ENCODE results near the gene KCNC1. TPM values are rescaled to one million over a fixed set of nuclear protein-coding genes. Genes with fewer than 3 reads are reported as not detected.

The KCNC1 gene
- polyA plus RNA-seq, 1 donor from 2014 or later: 8.9 TPM

GRCh38 chr11:17697175-17697949, 37.2 kb upstream of the KCNC1 start:
- H3K9me2 ChIP-seq (ENCODE audit: insufficient read depth, low read length): no peaks in the 10 kb centered on the region
- peaks cover 21% of the 10 kb centered on the region for H3K27me3 ChIP-seq (ENCODE audit: insufficient read depth, low read depth, low read length)
- no peak overlapping the region for H3K4me3 ChIP-seq (ENCODE audit: low read length)
- no peak overlapping the region for H3K4me2 ChIP-seq (ENCODE audit: low read length)
- H2AFZ ChIP-seq (ENCODE audit: low read depth, low read length): no peak overlapping the region
- H4K20me1 ChIP-seq (ENCODE audit: insufficient read depth): no peaks in the 10 kb centered on the region
- H3K36me3 ChIP-seq (ENCODE audit: insufficient read depth, low read length): no peaks in the 10 kb centered on the region
- no peaks in the 10 kb centered on the region for H3K9me3 ChIP-seq (ENCODE audit: low read length)
- TF ChIP-seq SMC3 (conservative IDR thresholded peaks at IDR 0.05; ENCODE audit: poor library complexity): no peak
- H3K27ac ChIP-seq (ENCODE audit: low read length): no peak overlapping the region
- H3F3A ChIP-seq (ENCODE audit: insufficient read depth, low read length, poor library complexity, severe bottlenecking): no peaks in the 10 kb centered on the region
- no peak overlapping the region for H3K9ac ChIP-seq (ENCODE audit: low read length)
- H3K79me2 ChIP-seq (replicated peaks; ENCODE audit: insufficient read depth, low read length): no peaks in the 10 kb centered on the region

DNA sequence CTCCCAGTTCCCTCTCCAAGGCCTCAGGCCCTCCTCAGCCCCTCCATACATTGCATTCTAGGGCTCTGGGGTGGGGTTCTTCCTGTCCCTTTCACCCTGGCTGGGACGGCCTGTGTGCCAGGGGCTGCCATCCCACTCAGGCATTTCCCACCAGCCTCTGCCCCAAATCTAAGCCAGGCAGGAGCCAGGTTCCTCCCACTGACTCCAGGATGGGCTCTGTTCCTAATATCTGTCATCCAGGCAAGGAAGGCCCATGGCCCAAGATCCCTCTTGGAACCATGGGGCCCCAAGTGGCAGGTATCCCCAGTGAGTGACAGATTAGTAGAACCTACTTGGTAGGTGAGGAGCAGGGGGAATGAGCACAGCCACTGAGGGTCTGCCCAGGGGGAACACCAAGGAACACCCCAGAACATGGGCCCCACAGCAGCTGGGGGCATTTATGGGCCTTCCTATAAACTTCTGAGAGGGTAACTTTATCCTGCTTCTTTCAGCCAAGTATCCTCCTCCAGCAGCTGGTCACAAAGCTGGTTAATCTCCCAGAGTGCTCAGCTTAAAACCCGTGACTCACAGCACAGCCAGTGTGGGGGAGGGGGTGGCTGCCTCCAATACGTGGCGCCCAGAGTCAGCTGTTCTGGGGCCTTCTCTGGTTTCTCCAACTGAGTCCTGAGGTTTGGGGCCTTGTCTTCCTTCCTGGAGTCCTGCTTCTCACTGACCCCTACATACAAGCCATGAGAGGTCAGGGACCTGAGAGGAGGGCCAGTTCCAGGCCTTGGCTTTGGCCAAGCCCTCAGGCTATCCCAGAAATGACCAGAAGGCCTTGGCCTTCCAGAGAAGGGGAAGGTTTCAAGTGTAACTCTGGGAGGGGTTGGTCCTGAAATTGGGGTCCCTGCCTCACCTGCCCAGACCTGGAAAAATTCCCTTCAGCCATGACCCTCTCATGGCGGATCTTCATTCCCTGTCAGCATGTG, 35.1 kb upstream of the KCNC1 start:
- Histone ChIP-seq H3F3A (ENCODE audit: insufficient read depth, low read length, poor library complexity, severe bottlenecking) (no peaks in the 10 kb centered on the region), H3K9me3 (ENCODE audit: low read length) (peaks cover 10% of the 10 kb centered on the region), H3K27me3 (ENCODE audit: insufficient read depth, low read depth, low read length) (peaks cover 21% of the 10 kb centered on the region), H4K20me1 (ENCODE audit: insufficient read depth) (no peaks in the 10 kb centered on the region), H3K9me2 (ENCODE audit: insufficient read depth, low read length) (no peaks in the 10 kb centered on the region), H3K9ac (ENCODE audit: low read length) (no peak overlapping the region), H3K4me3 (ENCODE audit: low read length) (no peak overlapping the region), H2AFZ (ENCODE audit: low read depth, low read length) (no peak overlapping the region), H3K4me2 (ENCODE audit: low read length) (no peak overlapping the region), H3K79me2 (replicated peaks; ENCODE audit: insufficient read depth, low read length) (no peaks in the 10 kb centered on the region), H3K36me3 (ENCODE audit: insufficient read depth, low read length) (no peaks in the 10 kb centered on the region), H3K27ac (ENCODE audit: low read length) (no peak overlapping the region)
- TF ChIP-seq RAD21 (conservative IDR thresholded peaks at IDR 0.05) (no peak), MXI1 (conservative IDR thresholded peaks at IDR 0.05; ENCODE audit: poor library complexity, severe bottlenecking) (no peak), TAF1 (IDR thresholded peaks at IDR 0.05; ENCODE audit: low read depth) (no peak), REST (IDR thresholded peaks at IDR 0.05; ENCODE audit: borderline replicate concordance) (no peak), SMC3 (conservative IDR thresholded peaks at IDR 0.05; ENCODE audit: poor library complexity) (no peak), POLR2AphosphoS5 (IDR thresholded peaks at IDR 0.05) (no peak), EZH2 (IDR thresholded peaks at IDR 0.05; ENCODE audit: borderline replicate concordance, insufficient read depth, low read length, poor library complexity, severe bottlenecking) (no peak), EP300 (conservative IDR thresholded peaks at IDR 0.05; ENCODE audit: poor library complexity, severe bottlenecking) (no peak)
- TF ChIP-seq, protein P1, sequence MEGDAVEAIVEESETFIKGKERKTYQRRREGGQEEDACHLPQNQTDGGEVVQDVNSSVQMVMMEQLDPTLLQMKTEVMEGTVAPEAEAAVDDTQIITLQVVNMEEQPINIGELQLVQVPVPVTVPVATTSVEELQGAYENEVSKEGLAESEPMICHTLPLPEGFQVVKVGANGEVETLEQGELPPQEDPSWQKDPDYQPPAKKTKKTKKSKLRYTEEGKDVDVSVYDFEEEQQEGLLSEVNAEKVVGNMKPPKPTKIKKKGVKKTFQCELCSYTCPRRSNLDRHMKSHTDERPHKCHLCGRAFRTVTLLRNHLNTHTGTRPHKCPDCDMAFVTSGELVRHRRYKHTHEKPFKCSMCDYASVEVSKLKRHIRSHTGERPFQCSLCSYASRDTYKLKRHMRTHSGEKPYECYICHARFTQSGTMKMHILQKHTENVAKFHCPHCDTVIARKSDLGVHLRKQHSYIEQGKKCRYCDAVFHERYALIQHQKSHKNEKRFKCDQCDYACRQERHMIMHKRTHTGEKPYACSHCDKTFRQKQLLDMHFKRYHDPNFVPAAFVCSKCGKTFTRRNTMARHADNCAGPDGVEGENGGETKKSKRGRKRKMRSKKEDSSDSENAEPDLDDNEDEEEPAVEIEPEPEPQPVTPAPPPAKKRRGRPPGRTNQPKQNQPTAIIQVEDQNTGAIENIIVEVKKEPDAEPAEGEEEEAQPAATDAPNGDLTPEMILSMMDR (IDR thresholded peaks at IDR 0.05; ENCODE audit: poor library complexity, severe bottlenecking): no peak
